HTERT RPE-1 (cell line): Measurements from ENCODE around the gene RHEB.

Experiments
- in situ Hi-C: fragments of 300-500 bp; cut with MboI; formaldehyde crosslinking; loops from 4 replicates; pipeline ENCODE4 v1.14.3; 2020; ENCODE audit warnings: low sequenced_read_pairs

Gene RHEB

DNA sequence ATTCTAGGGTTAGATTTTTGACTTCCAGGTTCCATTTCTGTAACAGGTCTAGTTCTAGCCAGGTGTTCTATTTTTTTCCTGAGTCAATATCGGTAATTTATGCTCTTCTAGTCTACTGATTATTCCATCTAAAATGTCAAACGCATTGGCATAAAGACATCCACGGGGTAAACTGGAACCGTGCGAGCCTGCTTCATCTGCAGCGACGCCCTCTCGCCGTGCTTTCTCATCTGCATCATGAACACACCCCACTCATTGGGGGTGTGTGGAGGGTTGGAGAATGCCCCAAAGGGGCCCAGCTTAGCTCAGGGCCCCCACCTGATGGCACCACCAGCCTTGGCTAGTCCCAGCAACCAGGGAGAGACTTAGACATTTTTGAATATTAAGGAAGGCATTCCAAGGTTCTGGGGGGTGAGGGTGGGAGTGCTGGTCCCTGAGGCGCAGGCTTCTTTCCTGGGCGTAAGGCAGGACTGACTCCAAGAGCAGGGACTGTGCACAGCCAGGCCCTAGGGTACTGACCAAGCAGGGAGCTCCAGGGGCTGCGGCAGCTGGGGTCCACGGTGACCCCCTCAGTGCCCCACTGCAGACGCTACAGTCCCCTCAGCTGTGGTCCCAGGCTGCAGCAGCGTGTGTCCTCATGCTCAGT lies 66.9 kb downstream of the RHEB start:
- in situ Hi-C loops: no loop called here

DNA sequence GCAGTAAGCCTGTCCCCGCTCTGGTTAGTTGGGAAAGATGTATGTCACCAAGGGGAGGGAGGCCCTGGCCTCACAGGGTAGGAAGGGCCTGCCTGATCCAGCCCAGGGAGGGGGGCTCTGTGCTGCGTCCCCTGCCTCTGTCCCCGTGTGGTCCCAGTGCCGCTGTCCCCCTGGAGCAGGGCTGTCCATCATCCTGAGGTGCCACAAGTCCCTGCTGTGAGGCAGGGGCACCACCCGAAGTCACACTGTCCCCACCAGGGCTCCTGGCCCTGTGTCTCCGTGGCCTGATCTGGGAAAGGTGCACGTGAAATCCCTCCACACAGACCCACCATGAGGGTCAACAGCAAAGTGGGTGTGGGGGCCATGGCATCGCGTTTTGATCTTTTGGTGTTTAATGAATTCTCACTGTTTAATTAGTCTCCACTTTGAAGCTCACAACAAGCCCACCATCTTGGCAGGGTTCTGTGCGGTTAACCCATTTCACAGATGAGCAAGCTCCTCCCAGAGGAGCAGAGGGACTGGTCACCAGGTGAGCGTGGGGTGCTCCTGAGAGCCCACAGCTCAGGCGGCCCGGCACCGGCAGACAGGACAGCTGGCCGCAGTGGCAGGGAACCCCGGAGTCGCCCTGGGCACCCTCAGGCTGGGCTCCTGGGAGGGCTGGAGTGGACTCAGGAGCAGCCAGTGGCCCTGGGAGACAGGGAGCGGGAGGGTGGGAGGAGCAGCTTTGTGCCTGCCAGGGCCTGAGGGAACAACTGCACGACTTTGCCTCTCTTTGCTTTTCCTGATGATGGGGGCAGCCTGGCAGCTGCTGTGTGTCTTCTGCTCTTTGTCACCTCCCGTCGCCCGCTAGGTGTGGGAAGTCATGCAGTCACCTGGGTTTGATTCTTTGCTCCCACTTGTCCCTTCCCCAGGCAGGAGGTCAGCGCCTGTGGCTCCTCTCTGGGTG lies 67.8 kb downstream of the RHEB start:
- in situ Hi-C loops: no loop called here

- in situ Hi-C loops: no loop called here
Measured at GRCh38 chr7:151451156-151451555, 68.5 kb downstream of the RHEB start.

DNA sequence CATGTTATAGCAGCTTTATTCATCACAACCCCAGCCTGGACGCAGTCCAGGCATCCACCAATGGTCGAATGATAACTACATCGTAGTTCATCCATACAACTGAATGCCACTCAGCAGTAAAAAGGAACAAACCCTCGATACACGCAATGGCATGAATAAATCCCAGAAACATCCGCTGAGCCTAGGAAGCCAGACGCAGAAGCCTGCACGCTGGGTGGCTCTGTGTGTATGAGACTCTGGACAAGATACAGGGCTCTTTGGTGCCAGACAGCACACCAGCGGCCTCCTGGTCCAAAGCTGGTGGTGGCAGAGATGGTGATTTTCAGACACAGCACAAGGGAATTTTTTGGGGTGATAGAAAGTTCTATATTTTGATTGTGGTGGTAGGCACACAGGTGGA lies 69.7 kb downstream of the RHEB start:
- in situ Hi-C loops: no loop called here

DNA sequence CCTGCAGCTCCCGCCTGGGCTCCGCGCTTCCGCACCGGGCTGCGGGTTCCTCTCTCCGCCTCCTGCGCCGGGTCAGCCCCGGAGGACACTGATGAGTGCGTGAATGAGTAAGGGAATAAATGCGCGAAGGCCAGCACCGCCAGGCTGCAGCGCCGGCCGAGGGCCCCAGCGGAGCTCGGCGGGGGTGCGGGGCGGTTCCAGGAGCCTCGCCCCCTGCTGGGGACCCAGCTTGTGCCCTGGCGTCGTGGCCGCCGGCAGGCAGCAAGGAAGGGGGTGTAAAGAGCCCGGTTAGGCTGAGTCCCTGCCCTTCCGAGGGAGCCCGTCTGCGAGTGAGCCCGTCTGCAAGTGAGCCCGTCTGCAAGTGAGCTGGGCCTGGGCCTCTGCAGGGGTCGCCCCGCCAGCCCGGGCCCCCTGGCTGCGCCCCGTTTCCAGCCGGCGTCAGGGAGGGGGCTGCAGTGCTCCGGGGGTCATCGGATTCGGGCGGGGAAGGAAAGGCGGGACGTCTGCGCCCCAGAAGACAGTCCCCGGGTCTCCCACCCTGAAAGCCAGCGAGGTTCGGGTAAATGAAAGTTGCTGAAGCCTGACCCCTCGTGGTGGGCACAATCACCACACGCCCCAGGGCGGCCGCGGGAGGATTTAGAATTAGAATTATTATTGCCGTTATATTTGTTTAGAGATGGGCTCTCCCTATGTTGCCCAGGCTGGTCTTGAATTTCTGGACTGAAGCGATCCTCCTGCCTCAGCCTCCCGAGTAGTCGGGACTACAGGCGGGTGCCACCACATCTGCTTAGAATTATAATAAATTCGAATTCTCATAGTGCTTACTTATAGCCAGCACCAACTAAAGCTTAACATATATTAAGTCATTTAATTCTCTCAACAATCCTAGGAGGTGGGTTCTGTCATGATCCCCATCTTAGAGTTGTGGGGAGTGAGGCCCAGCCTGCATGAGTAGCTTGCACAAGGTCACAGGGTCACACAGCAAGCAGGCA lies 71.1 kb downstream of the RHEB start:
- in situ Hi-C loops: no loop called here

GRCh38 chr7:151447901-151448260 lies 71.8 kb downstream of the RHEB start:
- in situ Hi-C loops: no loop called here

GRCh38 chr7:151447312-151447711 lies 72.4 kb downstream of the RHEB start:
- in situ Hi-C loops: no loop called here

- in situ Hi-C loops: no loop called here
Measured at GRCh38 chr7:151446412-151446811, 73.3 kb downstream of the RHEB start.

DNA sequence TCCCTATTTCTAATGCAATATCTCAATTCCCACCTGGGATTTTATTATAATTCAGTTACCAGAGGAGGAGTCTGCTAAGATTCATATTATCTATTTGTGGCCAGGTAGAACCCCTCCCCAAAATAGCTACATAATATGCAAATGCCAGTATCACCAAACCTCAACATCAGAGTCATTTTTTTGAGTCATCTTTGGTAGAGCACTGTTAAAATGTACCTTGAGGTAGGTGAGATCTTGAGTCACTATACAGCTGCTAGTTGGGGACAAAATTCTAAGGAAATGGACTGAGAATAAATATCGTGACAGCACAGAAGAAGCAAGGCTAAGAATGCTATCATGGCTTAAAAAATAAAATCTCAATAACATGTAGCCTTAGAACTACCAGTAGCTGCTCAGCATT lies 75.1 kb downstream of the RHEB start:
- in situ Hi-C loops: no loop called here

DNA sequence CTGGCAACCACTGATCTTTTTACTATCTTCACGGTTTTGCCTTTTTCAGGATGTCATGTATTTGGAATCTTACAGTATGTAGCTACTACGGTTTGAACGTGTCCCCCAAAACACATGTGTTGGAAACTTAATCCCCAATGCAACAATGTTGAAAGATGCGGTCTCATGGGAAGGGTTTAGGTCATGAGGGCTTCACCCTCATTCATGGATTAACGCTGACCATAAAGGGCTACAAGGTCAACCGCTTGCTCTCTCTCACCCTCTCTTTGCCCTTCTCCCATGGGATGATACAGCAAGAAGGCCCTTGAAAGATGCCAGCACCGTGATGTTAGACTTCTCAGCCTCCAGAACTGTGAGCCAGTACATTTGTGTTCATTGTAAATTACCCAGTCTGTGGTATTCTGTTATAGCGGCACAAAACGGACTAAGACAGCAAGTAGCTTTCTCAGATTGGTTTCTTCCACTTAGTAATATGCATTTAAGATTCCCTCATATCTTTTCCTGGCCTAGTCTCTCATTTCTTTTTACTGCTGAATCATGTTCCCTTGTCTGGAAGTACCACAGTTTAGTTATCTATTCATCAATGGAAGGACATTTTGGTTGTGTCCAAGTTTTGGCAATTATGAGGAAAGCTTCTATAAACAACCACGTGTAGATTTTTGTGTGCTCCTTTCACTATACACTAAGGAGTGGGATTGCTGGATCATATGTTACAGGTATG lies 76.8 kb downstream of the RHEB start:
- in situ Hi-C loops: no loop called here

- in situ Hi-C loops: no loop called here
Measured at GRCh38 chr7:151440799-151441445, 78.8 kb downstream of the RHEB start.

GRCh38 chr7:151439855-151440798 lies 79.6 kb downstream of the RHEB start, which contains the start of gene CRYGN:
Gene CRYGN, minus strand, starts transcription at chr7:151440141. Its CDS starts 224 bp downstream, at chr7:151439917.
- in situ Hi-C loops: no loop called here

DNA sequence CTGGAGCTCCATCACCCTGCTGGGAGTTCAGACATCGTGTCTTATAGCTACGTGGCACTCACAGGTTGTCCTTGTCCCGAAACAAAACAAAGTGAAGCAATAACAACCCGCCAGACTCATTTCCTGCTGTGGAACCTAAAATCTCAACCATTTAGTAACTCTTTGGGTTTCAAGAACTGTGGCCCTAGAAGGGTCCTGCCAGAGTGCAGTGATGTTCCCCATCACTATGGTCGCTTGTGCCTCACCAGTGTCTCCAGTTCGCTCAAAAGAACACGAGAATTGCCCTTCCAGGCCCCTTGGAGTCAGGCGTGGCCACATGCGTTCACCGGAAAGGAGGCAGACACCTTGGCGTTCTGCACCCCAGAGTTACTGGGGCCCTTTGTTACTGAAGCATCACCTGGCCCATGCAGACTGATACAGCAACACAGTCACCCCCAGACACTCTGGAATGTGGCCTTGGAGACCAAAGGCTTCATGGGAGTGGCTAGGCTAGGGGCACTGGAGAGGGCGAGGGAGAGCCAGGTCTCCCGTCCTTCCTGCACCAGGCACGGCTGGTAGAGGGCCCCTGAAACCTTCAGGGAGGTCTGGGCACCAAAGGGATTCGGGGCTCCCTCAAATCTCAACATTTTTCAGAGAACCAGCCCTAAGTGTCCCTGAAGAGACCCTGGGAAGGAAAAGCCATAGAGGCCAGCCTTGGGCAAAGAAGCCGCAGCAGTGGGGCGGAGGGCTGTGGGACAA lies 80.7 kb downstream of the RHEB start:
- in situ Hi-C loops: no loop called here

DNA sequence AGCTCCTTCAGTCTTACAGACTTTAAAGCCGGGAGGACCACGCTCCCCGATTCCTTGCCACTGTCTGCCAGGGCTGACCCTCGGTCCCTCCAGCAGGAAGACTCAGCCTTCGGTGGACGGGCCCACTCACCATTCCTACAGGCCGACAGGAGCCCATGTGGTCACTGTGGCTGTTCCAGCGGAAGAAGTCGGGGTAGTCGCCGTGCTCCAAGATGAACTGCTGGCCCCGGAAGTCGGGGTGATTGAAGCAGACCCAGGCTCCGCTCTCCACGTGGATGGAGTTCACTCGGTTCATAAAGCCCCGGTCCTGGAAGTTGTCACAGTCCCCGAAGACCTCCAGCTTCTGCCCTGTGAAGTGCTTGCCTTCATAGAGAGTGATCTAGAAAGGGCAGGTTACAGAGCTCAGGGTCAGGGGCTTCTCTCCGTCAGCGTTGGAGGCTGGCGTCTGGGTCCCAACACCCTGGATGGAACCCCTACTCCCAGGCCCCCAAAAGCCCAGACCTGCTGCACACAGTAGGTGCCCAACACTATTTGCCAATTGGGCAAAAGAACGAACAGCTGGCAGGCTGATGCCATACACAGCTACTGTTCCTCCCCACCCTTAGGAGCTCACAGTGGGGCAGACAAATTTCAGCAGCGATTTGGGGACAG lies 81.7 kb downstream of the RHEB start:
- in situ Hi-C loops: no loop called here

- in situ Hi-C loops: no loop called here
Measured at GRCh38 chr7:151437159-151437553, 82.5 kb downstream of the RHEB start.

- in situ Hi-C loops: no loop called here
Measured at GRCh38 chr7:151436446-151437158, 83.1 kb downstream of the RHEB start.

GRCh38 chr7:151435971-151436370 lies 83.7 kb downstream of the RHEB start:
- in situ Hi-C loops: no loop called here
